ENCODE measurements around the gene MVB12B. TPM values are rescaled to one million over a fixed set of nuclear protein-coding genes. Genes with fewer than 3 reads are reported as not detected.
A peak's percentile ranks its signal among the peaks of the same experiment; 100 is the strongest.

The MVB12B gene
- total RNA-seq, 1 donor from 2014 or later = 47.8 TPM

- intact Hi-C loops (cut with DNase I) = loop anchor here (10.0 kb wide), 1 partner anchor 177 kb away; no protein-coding TSS in a partner anchor
- H3K4me1 ChIP-seq = peaks cover 7% of the 10 kb centered on the region
- ATAC-seq = no peak
- H3K27me3 ChIP-seq (ENCODE audit: low read depth) = no peaks in the 10 kb centered on the region
- no peak overlapping the region for H3K4me3 ChIP-seq
- no peak overlapping the region for H3K27ac ChIP-seq
- no peaks in the 10 kb centered on the region for H3K9me3 ChIP-seq
- no peak for TF ChIP-seq CTCF (IDR thresholded peaks at IDR 0.05)
- no peak for DNase-seq
- H3K36me3 ChIP-seq = peaks cover 6% of the 10 kb centered on the region
These were observed 165.3 kb downstream of the MVB12B start for GRCh38 chr9:126491949-126492348.

- ATAC-seq (no peak), DNase-seq (no peak)
- H3K27me3 ChIP-seq (ENCODE audit: low read depth) = no peaks in the 10 kb centered on the region
- H3K4me3 ChIP-seq = no peak overlapping the region
- intact Hi-C loops (cut with DNase I) = loop anchor here (10.0 kb wide), 1 partner anchor 179 kb away; no protein-coding TSS in a partner anchor
- no peak for TF ChIP-seq CTCF (IDR thresholded peaks at IDR 0.05)
- no peak overlapping the region for H3K27ac ChIP-seq
- peaks cover 6% of the 10 kb centered on the region for H3K36me3 ChIP-seq
- H3K9me3 ChIP-seq = no peaks in the 10 kb centered on the region
- H3K4me1 ChIP-seq = peaks cover 7% of the 10 kb centered on the region
These were observed 167.6 kb downstream of the MVB12B start for GRCh38 chr9:126494264-126494663.

GRCh38 chr9:126494746-126495145 is 168.1 kb downstream of the MVB12B start:
- H3K27ac ChIP-seq = no peak overlapping the region
- DNase-seq = no peak
- no peaks in the 10 kb centered on the region for H3K9me3 ChIP-seq
- intact Hi-C loops (cut with DNase I) = loop anchor here (10.0 kb wide), 1 partner anchor 180 kb away; no protein-coding TSS in a partner anchor
- H3K27me3 ChIP-seq (ENCODE audit: low read depth) = peaks cover 2% of the 10 kb centered on the region
- no peak for ATAC-seq
- no peak overlapping the region for H3K4me3 ChIP-seq
- no peak for TF ChIP-seq CTCF (IDR thresholded peaks at IDR 0.05)
- peaks cover 12% of the 10 kb centered on the region for H3K4me1 ChIP-seq
- peaks cover 6% of the 10 kb centered on the region for H3K36me3 ChIP-seq

GRCh38 chr9:126495411-126496180 is 169.0 kb downstream of the MVB12B start:
- no peak for TF ChIP-seq CTCF (IDR thresholded peaks at IDR 0.05)
- Histone ChIP-seq H3K27me3 (ENCODE audit: low read depth) (peaks cover 5% of the 10 kb centered on the region), H3K27ac (no peak overlapping the region), H3K9me3 (no peaks in the 10 kb centered on the region), H3K36me3 (peaks cover 6% of the 10 kb centered on the region), H3K4me1 (peaks cover 15% of the 10 kb centered on the region), H3K4me3 (no peak overlapping the region)
- intact Hi-C loops (cut with DNase I) = loop anchor here (10.0 kb wide), 1 partner anchor 181 kb away; no protein-coding TSS in a partner anchor
- DNase-seq (peak; percentile 28), ATAC-seq (no peak)

GRCh38 chr9:126496181-126496576 is 169.6 kb downstream of the MVB12B start:
- Histone ChIP-seq H3K27me3 (ENCODE audit: low read depth) (peaks cover 5% of the 10 kb centered on the region), H3K36me3 (peaks cover 6% of the 10 kb centered on the region), H3K4me3 (no peak overlapping the region), H3K9me3 (no peaks in the 10 kb centered on the region), H3K27ac (no peak overlapping the region), H3K4me1 (peaks cover 10% of the 10 kb centered on the region)
- no peak for TF ChIP-seq CTCF (IDR thresholded peaks at IDR 0.05)
- ATAC-seq (no peak), DNase-seq (no peak)
- intact Hi-C loops (cut with DNase I) = loop anchor here (10.0 kb wide), 1 partner anchor 181 kb away; no protein-coding TSS in a partner anchor
